Measurements from ENCODE around the gene PIK3C2B. TPM values are rescaled to one million over a fixed set of nuclear protein-coding genes. Genes with fewer than 3 reads are reported as not detected.
"Not testable (repeated sequence)": the region's sequence is repeated elsewhere in the genome, so short reads cannot be mapped to it uniquely, and the experiment has no call there.

The PIK3C2B gene
- total RNA-seq, 2 donors from 2014 or later = 34.5 to 44.4 TPM

GRCh38 chr1:204493145-204493983, 1.2 kb downstream of the PIK3C2B start:
- peaks cover 18 to 45% of the 10 kb centered on the region in 2 donors for H3K4me1 ChIP-seq (ENCODE audit: control insufficient read depth in 1 of 2, low read depth in 2 of 2)
- DNase-seq (ENCODE audit: low spot score) (no peak), ATAC-seq (ENCODE audit: insufficient number of reproducible peaks, low FRiP score, low read depth) (peak; percentile 12)
- H3K27me3 ChIP-seq (replicated peaks; ENCODE audit: insufficient read depth) = no peaks in the 10 kb centered on the region
- peak overlapping the region; percentile 97 for H3K4me3 ChIP-seq
- no peak for TF ChIP-seq CTCF (IDR thresholded peaks at IDR 0.05)
- no peaks in the 10 kb centered on the region for H3K9me3 ChIP-seq
- no peaks in the 10 kb centered on the region for H3K36me3 ChIP-seq
- peak overlapping the region; percentile 80 to 94 for H3K27ac ChIP-seq

GRCh38 chr1:204491655-204492054, 3.0 kb downstream of the PIK3C2B start:
- Histone ChIP-seq H3K4me1 (ENCODE audit: control insufficient read depth in 1 of 2, low read depth in 2 of 2) (peaks cover 18 to 49% of the 10 kb centered on the region in 2 donors), H3K36me3 (no peaks in the 10 kb centered on the region), H3K27ac (peak overlapping the region; percentile 80 to 94), H3K4me3 (peak overlapping the region; percentile 97), H3K9me3 (no peaks in the 10 kb centered on the region), H3K27me3 (replicated peaks; ENCODE audit: insufficient read depth) (no peaks in the 10 kb centered on the region)
- no peak for TF ChIP-seq CTCF (IDR thresholded peaks at IDR 0.05)
- DNase-seq (ENCODE audit: low spot score) (no peak), ATAC-seq (ENCODE audit: insufficient number of reproducible peaks, low FRiP score, low read depth) (no peak)

GRCh38 chr1:204487256-204487615, 7.4 kb downstream of the PIK3C2B start:
- no peak for ATAC-seq (ENCODE audit: insufficient number of reproducible peaks, low FRiP score, low read depth)
- no peaks in the 10 kb centered on the region for H3K27me3 ChIP-seq (replicated peaks; ENCODE audit: insufficient read depth)
- no peak for DNase-seq (ENCODE audit: low spot score)
- H3K9me3 ChIP-seq = no peaks in the 10 kb centered on the region
- no peak for TF ChIP-seq CTCF (IDR thresholded peaks at IDR 0.05)
- no peak overlapping the region for H3K4me3 ChIP-seq
- H3K27ac ChIP-seq = no peak overlapping the region
- H3K36me3 ChIP-seq = no peaks in the 10 kb centered on the region
- peaks cover 8 to 42% of the 10 kb centered on the region in 2 donors for H3K4me1 ChIP-seq (ENCODE audit: control insufficient read depth in 1 of 2, low read depth in 2 of 2)

- H3K9me3 ChIP-seq; DNase-seq (ENCODE audit: low spot score); H3K36me3 ChIP-seq; H3K27me3 ChIP-seq (replicated peaks; ENCODE audit: insufficient read depth); H3K4me3 ChIP-seq; H3K27ac ChIP-seq; ATAC-seq (ENCODE audit: insufficient number of reproducible peaks, low FRiP score, low read depth): not testable (repeated sequence)
- peaks cover 5 to 42% of the 10 kb centered on the region in 2 donors for H3K4me1 ChIP-seq (ENCODE audit: control insufficient read depth in 1 of 2, low read depth in 2 of 2)
Observed at GRCh38 chr1:204486513-204487255, 7.9 kb downstream of the PIK3C2B start.

- no peak overlapping the region for H3K27ac ChIP-seq
- no peaks in the 10 kb centered on the region for H3K27me3 ChIP-seq (replicated peaks; ENCODE audit: insufficient read depth)
- no peaks in the 10 kb centered on the region for H3K36me3 ChIP-seq
- no peaks in the 10 kb centered on the region for H3K9me3 ChIP-seq
- H3K4me1 ChIP-seq (ENCODE audit: control insufficient read depth in 1 of 2, low read depth in 2 of 2) = peaks cover 16 to 46% of the 10 kb centered on the region in 2 donors
- no peak overlapping the region for H3K4me3 ChIP-seq
- TF ChIP-seq CTCF (IDR thresholded peaks at IDR 0.05) = no peak
- DNase-seq (ENCODE audit: low spot score) (no peak), ATAC-seq (ENCODE audit: insufficient number of reproducible peaks, low FRiP score, low read depth) (no peak)
Observed at GRCh38 chr1:204483791-204484190, 10.8 kb downstream of the PIK3C2B start.

All from thoracic aorta (tissue), 2 donors.